ENCODE data around the gene TOMM34. TPM values are rescaled to one million over a fixed set of nuclear protein-coding genes. Genes with fewer than 3 reads are reported as not detected.

Gene TOMM34
- total RNA-seq, 1 donor from 2014 or later: 16.0 TPM

DNA sequence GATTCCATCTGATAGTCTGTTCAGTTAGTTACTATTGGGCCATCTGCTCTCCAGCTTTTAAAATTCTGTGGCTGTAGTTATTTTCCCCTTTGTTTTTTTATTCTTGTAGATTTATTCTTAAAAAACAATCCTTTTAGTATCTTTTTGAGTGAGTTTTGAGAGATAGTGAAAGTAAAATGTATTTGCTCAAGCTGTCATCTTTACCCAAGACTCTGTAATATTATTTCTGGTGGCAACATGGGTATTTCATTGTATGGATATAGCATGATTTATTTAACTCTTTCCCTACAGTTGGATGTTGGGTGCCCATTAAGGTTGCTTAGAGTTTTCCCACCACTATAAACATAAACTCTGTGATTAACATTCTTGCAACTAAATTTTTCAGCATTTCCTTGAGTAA is 30.8 kb upstream of the TOMM34 start:
- ATAC-seq: no peak
- peaks cover 25% of the 10 kb centered on the region for H3K4me1 ChIP-seq
- H3K36me3 ChIP-seq: peaks cover 34% of the 10 kb centered on the region
- H3K27me3 ChIP-seq: no peaks in the 10 kb centered on the region
- H3K27ac ChIP-seq: peak overlapping the region; percentile 59
- H3K4me3 ChIP-seq: no peak overlapping the region
- intact Hi-C loops (cut with DNase I): no loop called here
- TF ChIP-seq CTCF (IDR thresholded peaks at IDR 0.05): no peak
- H3K9me3 ChIP-seq: no peaks in the 10 kb centered on the region
- DNase-seq: no peak

- Histone ChIP-seq H3K4me3 (no peak overlapping the region), H3K27ac (peak overlapping the region; percentile 59), H3K36me3 (peaks cover 34% of the 10 kb centered on the region), H3K27me3 (no peaks in the 10 kb centered on the region), H3K4me1 (peaks cover 25% of the 10 kb centered on the region), H3K9me3 (no peaks in the 10 kb centered on the region)
- TF ChIP-seq CTCF (IDR thresholded peaks at IDR 0.05): no peak
- ATAC-seq (peak; percentile 73), DNase-seq (no peak)
- intact Hi-C loops (cut with DNase I): no loop called here
Observed at GRCh38 chr20:44990425-44990824, 30.2 kb upstream of the TOMM34 start.

DNA sequence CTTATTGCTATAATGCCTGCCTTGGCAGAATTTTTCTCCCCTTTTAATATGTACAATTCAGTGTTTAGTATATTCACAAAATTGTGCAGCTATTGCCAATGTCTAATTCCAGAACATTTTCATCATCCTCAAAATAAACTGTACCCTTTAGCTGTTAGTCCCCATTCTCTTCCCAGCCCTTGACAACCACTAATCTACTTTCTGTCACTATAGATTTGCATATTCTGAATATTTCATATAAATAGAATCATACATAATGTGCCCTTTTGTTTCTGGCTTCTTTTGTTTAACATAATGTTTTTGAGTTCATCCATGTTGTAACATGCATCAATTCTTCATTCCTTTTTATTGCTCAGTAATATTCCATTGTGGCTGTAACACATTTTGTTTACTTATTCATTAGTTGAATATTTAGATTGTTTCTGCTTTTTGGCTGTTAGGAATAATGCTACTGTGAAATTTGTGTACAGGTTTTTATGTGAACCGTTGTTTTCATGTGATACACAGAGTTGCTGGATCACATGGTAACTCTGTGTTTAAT is 28.5 kb upstream of the TOMM34 start:
- ATAC-seq (no peak), DNase-seq (no peak)
- intact Hi-C loops (cut with DNase I): no loop called here
- H3K36me3 ChIP-seq: peaks cover 44% of the 10 kb centered on the region
- no peak for TF ChIP-seq CTCF (IDR thresholded peaks at IDR 0.05)
- no peak overlapping the region for H3K4me3 ChIP-seq
- H3K9me3 ChIP-seq: no peaks in the 10 kb centered on the region
- no peak overlapping the region for H3K27ac ChIP-seq
- H3K27me3 ChIP-seq: no peaks in the 10 kb centered on the region
- H3K4me1 ChIP-seq: peaks cover 24% of the 10 kb centered on the region

DNA sequence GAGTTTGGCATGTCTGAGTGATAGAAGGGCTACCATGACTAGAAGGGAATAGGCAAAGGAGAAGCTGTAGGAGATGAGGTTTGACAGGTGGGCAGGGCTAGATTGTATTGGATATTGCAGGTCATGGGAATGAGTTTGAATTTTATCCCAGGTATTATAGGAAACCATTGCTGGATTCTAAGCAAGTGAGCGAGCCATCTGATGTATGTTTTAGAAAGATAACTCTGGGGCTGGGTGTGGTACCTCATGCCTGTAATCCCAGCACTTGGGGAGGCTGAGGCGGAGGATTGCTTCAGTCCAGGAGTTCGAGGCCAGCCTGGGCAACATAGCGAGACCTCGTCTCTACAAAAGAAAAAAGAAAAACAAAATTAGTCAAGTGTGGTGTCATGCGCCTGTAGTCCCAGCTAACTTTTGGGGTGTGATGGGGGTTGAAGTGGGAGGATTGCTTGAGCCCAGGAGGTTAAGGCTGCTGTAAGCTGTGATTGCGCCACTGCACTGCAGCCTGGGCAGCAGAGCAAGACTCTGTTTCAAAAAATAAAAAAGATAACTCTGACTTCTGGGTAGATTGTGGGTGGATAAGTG is 23.0 kb upstream of the TOMM34 start:
- peaks cover 8% of the 10 kb centered on the region for H3K4me1 ChIP-seq
- no peak overlapping the region for H3K4me3 ChIP-seq
- DNase-seq (no peak), ATAC-seq (no peak)
- H3K36me3 ChIP-seq: peaks cover 90% of the 10 kb centered on the region
- intact Hi-C loops (cut with DNase I): no loop called here
- H3K27me3 ChIP-seq: no peaks in the 10 kb centered on the region
- no peak overlapping the region for H3K27ac ChIP-seq
- no peak for TF ChIP-seq CTCF (IDR thresholded peaks at IDR 0.05)
- no peaks in the 10 kb centered on the region for H3K9me3 ChIP-seq

GRCh38 chr20:44981736-44982406 is 21.7 kb upstream of the TOMM34 start:
- Histone ChIP-seq H3K27ac (no peak overlapping the region), H3K36me3 (peaks cover 77% of the 10 kb centered on the region)
- ATAC-seq: no peak

More at GRCh38 chr20:44981736-44982406, 21.7 kb upstream of the TOMM34 start:
- no peak for DNase-seq
- intact Hi-C loops (cut with DNase I): no loop called here
- no peak for TF ChIP-seq CTCF (IDR thresholded peaks at IDR 0.05)
- Histone ChIP-seq H3K9me3 (no peaks in the 10 kb centered on the region), H3K27me3 (no peaks in the 10 kb centered on the region), H3K4me3 (no peak overlapping the region), H3K4me1 (peaks cover 8% of the 10 kb centered on the region)

All from upper lobe of right lung (tissue), 1 donor.